ENCODE results near the gene ZNF487.

GRCh38 chr10:43395571-43396060 is 41.3 kb upstream of the ZNF487 start:
- no peak for TF ChIP-seq CTCF (IDR thresholded peaks at IDR 0.05)
- TF ChIP-seq EZH2phosphoT487 (IDR thresholded peaks at IDR 0.05) = no peak
- peak; percentile 23 for TF ChIP-seq EZH2 (IDR thresholded peaks at IDR 0.05)

All from neural progenitor cell (in vitro differentiated cells).